ENCODE results near the gene TEDC2.
"Not testable (repeated sequence)": the region's sequence is repeated elsewhere in the genome, so short reads cannot be mapped to it uniquely, and the experiment has no call there.

Gene TEDC2

GRCh38 chr16:2459647-2460390, at the start of gene TEDC2:
Gene TEDC2, plus strand, starts transcription at chr16:2460109. Its CDS starts 36 bp downstream, at chr16:2460145.
- peak; percentile 94 for DNase-seq (ENCODE audit: low read depth)

- no peak for DNase-seq (ENCODE audit: low read depth)
Observed at GRCh38 chr16:2415085-2415484, 44.8 kb upstream of the TEDC2 start.

DNA sequence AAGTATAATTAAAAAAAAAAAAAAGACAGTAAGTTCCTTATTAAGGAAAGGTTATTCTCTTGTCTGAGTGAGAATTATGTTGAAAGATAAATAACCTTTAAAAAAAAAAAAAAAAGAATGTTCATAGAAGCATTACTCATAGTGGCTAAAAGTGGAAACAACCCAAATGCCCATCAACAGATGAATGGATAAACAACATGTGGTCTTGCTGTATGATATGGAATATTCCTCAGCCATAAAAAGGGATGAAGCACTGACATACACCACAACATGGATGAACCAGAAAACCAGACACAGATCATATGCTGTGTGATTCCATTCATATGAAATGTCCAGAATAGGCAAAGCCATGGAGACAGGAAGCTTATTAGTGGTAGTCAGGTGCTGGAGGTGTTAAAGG, 39.9 kb upstream of the TEDC2 start:
- no peak for DNase-seq (ENCODE audit: low read depth)

DNA sequence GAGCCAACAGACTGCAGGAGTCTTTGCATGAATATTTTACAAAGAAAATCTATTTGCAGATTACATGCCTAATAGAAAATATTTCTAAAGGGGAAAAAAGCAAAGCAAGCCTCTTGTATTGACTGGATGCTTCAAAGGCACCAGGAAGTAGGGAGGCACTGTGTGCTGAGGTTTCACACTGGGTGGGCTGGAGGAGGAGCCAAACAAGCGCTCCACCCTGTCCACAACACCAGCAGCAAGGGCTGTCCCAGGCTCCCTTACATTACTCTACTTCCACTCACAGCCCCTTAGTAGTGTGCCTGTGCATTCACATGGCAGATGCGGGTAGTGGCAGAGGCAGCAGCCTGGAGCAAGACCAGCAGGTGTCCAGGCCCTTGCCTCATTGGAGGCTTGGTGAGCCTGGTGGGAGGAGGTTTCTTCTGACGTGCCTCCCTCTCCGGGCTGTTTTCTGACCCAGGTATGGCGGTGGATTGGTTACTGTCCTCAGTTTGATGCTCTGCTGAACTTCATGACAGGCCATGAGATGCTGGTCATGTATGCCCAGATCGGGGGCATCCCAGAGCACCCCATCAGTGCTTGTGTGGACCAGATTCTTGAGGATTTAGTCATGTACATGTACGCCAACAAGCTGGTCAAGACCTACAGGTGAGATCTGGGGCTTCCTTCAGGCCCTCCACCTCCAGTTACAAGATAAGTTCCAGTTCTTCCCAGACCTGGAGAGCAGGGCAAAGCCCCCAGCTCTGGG, 37.6 kb upstream of the TEDC2 start:
- no peak for DNase-seq (ENCODE audit: low read depth)

GRCh38 chr16:2424061-2425007, 35.6 kb upstream of the TEDC2 start:
- no peak for DNase-seq (ENCODE audit: low read depth)

DNA sequence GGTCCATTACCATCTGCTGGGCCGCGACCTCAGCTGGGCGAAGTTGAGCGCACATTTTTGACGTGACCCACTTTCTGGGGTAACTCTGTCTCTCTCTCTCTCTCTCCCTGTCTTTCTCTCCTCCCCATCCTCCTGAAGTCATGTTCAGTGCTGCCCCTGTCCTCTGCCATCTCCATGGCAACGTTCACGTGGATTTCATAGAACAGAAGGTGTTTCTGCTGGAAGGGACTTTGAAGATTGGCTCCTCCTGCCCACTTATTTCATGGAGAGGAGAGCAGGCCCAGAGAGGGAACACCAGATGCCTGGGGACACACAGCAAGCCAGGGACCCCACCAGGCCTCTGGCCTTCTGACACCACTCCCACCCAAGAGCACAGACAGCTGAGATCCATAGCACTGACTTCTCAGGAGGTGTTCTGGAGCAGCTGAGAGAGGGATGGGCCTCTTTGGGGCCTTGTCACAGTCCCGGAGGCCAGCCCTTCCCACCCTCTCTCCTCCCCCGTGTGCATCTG, 34.8 kb upstream of the TEDC2 start:
- DNase-seq (ENCODE audit: low read depth) = no peak

DNA sequence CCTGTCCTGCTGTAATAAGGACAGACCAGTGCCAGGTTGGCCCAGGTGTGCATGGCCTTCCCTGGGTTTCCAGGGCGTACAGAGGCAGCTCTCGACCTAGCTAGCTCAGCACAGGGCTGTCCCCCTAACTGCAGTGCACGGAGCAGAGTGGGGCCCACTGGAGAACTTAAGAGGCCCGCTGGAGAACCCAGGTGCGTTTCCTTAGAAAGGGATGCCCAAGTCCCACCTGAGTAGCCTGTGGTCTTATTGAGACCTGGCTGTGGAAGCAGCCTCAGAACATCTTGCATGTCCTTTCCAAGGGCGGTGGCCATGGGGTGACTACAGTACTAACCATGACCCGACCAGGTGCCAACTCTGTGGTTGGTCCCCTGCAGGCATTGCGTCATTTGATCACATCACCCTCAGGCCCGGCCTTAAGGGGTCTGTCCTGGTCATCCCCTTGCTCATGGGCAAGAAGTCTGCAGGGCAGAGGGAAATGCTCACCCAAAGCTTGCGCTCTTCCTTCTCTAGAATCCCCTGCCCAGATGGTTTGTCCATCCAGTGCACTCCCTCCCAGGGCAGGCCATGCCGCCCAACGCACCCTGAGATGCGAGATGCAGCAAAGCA, 34.0 kb upstream of the TEDC2 start:
- DNase-seq (ENCODE audit: low read depth) = no peak

GRCh38 chr16:2426941-2427361, 33.0 kb upstream of the TEDC2 start:
- no peak for DNase-seq (ENCODE audit: low read depth)

DNA sequence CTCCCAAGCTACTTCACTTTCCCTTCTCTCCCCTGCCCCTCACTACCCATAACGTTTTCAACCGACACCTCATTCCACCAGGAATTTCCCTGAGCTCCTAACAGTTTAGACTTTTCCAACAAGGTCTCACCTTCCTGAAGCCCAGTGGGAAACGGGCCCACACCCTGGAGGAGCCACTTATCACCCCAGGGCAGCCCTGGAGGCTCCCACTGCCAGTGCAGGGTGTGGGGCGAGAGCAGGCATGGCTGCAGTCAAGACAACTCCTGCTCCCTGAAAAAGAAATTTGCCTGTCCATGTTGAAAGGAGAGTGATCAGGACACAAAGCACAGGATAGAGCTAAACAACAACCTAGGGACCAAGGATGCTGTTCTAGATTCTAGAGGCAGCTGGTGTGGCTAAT, 32.4 kb upstream of the TEDC2 start:
- DNase-seq (ENCODE audit: low read depth) = no peak

DNA sequence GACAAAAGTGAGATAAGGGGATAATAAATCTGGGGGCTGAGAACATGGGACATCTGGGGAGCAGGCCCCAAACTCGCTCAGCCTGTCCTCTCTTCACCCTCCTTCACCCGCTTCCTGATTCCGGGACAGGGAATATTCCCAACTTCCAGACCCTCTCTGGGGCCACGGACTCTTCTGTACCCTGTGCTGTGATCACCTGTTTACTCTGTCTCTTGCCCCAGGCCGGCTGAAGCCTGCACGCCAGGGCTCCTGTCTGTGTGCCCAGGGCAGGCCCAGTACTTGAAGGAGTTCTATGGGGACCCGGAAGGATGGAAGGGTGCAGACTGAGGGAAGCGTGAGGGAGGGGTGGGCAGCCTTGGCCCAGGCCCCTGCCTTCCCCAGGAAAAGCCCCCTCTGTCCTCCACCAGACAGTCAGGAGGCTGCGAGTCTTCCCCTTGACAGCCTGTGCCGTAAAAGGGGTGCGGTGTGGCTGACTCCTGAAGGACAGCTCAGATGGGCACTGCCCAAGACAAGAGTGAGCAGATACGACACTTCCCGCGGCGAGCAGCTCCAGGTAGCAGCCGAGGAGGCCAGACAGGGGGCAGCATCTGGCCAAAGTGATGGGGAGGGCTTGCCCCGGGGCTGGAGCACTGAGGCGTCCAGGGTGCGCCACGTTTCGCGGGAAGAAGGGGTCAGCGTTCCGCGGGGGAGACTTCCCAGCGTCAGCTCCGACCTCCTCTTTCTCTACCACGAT, 31.7 kb upstream of the TEDC2 start:
- DNase-seq (ENCODE audit: low read depth) = no peak

DNA sequence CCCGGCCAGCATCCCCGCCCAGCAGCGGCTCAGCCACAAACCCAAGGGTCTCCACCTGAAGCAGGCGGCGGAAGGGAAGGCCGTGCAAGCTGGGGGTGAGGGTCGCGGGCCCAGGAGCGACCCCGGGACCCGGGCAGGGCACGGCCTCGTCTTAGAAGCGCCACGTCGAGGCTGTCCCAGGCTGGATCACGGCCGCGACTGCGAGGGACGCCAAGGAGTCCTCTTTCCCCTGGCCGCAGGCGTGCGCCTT, 31.2 kb upstream of the TEDC2 start:
- DNase-seq (ENCODE audit: low read depth) = no peak

DNA sequence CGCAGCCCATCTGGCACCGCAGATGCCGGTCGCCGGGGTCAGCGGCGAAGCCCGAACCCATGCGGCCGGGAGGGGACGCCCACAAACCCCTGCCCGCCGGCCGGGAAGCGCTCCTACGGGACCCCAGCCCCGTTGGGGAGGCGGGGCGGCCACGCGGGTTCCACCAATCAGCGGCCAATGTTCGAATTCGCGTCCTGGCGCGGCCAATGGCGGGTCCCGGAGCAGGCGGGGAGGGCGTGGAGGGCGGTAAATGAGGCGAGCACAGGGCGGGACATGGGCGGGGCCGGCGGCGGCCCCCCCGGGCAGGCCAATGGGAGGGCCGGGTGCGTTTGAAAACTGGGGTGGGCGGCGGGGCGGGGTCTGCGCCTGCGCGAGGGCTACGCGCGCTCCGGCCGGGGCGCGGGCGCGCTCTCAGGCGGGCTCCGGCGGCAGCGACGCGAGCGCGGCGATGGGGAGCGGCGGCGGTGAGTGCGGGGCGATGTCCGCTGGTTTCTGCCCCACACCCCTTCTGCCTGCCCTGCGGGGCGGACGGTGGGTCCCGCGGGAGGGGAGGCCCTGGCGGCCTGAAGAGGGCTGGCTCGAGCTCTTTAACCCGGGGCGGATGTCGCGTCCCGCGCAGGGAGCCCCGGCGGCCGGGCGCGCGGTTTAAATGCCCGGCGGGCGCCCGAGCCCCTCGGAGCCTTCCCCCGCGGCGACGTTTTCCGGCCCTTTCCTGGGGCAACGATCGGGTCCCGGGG, 30.7 kb upstream of the TEDC2 start, which contains the start of gene CCNF:
TSS of gene CCNF (plus strand) at position 414 of the 737 bp plus-strand sequence. CDS start at position 449, 35 bp downstream.
- peak; percentile 97 for DNase-seq (ENCODE audit: low read depth)

DNA sequence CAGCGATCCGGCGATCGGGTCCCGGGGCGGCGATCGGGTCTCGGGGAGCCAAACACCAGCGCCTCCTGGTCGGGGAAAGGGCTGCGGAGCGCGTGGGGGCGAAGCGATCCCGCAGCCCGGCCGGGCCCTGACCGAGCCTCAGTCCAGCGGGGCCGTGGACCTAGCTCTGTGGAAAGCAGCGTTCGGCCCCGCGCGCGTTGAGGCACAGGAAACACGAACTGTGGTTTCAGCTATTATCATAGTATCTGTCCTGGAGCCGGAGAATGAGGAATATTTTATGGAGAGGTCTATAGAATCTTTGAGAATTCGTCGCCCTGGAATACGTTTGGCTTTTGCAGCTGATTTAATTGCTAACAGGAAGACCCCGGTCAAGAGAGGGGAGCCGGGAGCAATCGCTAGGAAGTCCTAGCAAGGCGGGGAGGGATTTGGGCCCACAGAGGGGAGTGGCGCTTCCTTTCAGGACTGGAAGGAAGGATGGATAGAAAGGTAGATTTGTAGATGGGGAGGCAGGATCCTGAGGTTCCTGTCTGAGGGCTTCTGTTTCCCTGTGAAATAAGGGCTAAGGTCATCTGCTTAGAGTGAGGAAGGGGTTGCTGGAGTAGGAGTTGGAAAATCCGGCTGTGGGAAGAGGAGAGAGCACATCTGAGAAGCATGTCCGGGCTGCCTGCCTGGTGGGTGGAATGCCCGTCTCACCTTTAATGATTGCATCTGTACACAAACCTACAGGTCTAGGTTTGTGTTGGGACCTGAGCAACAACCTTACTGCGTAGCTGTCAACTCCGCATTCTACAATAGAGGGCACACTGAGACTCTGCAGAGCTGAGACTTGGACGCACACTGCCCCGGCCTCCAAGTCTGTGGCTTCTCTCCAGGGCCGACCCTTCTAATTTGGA, 29.9 kb upstream of the TEDC2 start:
- no peak for DNase-seq (ENCODE audit: low read depth)

GRCh38 chr16:2432286-2432685, 27.6 kb upstream of the TEDC2 start:
- no peak for DNase-seq (ENCODE audit: low read depth)

- DNase-seq (ENCODE audit: low read depth) = no peak
Observed at GRCh38 chr16:2432801-2433505, 27.0 kb upstream of the TEDC2 start.

DNA sequence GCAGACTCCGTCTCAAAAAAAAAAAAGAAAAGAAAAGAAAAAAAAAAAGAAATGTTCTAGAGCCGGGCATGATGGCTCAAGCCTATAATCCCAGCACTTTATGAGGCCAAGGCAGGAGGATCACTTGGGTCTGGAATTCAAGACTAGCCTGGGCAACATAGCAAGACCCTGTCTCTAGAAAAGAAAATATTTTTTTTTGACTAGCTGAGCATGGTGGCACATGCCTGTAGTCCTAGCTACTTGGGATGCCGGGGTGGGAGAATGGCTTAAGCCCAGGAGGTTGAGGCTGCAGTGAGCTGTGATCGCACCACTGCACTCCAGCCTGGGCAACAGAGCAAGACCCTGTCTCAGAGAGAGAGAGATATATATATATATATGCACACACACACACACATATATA, 24.7 kb upstream of the TEDC2 start:
- not testable (repeated sequence) for DNase-seq (ENCODE audit: low read depth)

- no peak for DNase-seq (ENCODE audit: low read depth)
Observed at GRCh38 chr16:2436110-2436509, 23.8 kb upstream of the TEDC2 start.

- DNase-seq (ENCODE audit: low read depth) = no peak
Observed at GRCh38 chr16:2437032-2437790, 22.7 kb upstream of the TEDC2 start.
